Smooth muscle cell of the brain vasculature (primary cell): Measurements from ENCODE around the gene FGF14.
"Not testable (repeated sequence)": the region's sequence is repeated elsewhere in the genome, so short reads cannot be mapped to it uniquely, and the experiment has no call there.

Experiments used
- DNase-seq: peaks from one replicate; pipeline ENCODE4 v3.0.0-alpha.2; 2012; ENCODE audit warnings: low read depth, low spot score

FGF14 gene

GRCh38 chr13:102195566-102196462 is 206.0 kb downstream of the FGF14 start:
- no peak for DNase-seq

- no peak for DNase-seq
Measured at GRCh38 chr13:102192858-102193257, 209.0 kb downstream of the FGF14 start.

- no peak for DNase-seq
Measured at GRCh38 chr13:102191951-102192502, 209.8 kb downstream of the FGF14 start.

GRCh38 chr13:102190930-102191329 is 210.9 kb downstream of the FGF14 start:
- DNase-seq = no peak

DNA sequence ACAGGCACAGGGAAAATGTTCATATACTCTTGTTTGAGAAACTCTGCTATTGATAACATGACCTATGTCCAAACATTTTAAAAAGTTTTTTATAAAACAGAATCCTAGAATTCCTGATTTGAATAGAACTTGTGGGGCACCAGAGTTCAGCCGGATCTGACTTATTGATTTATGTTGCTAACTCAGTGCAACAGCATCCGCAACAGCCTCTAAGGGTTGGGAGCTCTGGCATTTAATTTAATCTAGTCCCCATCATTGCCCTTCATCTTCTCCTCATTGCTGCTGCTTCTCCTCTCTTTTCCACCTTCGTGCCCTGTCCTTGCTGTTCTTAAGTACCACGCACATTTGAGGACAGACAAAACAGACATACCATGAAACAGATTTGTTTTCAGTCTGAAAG is 214.5 kb downstream of the FGF14 start:
- no peak for DNase-seq

- no peak for DNase-seq
Measured at GRCh38 chr13:102185375-102185984, 216.4 kb downstream of the FGF14 start.

DNA sequence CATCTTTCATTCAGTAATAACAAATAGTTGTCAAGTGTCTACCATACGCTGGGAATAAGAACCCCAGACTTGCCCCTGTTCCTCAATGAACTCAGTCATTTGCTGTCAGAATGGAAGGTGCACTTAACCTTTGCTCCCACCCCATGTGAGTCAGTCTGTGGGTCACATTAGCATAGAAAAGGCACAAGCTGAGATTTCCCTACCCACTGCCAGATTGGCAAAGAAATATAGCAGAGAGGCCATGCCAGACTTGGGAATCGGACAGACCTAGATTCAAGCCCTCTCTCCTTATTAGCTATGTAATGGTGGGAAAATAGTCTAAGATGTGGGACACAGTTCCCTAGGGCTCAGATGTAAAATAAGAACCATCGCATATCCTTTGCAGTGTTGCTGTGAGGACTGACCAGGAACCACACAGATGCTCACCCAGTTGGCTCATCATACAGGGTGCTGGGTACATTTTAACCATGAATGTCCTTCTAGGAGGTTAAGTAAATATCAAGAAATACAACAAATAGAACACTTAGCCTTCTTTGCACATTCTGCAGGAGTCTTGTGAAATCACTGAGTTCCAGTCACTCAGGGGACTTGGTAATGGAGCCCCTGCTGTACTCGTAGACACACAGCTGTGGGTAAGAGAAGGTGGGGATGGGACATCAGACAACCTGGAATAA is 218.2 kb downstream of the FGF14 start:
- DNase-seq = no peak

DNA sequence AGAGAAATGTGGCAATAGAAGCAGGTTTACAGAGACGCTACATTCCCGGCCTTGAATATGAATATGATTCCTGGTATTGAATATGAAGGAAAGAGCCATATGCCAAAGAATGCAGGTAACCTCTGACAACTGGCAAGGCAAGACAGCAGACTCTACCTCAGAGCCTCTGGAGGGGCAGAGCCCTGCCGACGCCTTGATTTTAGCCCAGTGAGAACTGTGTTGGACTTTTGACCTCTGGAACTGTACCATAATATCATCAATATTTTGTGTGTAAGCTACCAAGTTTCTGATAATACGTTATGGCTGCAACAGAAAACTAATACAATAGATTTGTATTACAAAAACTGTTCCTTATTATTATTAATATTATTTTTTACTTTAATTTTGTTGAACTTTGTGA is 219.7 kb downstream of the FGF14 start:
- DNase-seq = no peak

DNA sequence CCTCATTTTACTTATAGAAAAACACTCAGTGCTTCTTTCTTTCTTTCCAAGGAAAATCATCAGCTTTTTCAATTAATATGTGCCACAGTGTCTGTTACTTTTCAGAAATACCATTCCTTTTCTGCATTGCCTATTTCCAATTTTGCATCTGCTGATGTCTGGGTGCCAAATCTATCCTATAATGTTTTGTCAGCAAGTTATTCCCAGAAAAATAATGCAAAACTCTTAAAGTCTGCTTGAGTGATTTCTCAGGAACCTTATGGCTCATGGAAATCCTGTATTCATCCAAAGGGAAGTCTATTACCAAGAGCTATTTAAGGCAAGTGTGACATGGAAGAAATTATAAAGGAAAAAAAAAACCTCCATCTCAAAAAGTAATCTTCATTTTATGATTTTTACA is 224.4 kb downstream of the FGF14 start:
- DNase-seq = no peak

DNA sequence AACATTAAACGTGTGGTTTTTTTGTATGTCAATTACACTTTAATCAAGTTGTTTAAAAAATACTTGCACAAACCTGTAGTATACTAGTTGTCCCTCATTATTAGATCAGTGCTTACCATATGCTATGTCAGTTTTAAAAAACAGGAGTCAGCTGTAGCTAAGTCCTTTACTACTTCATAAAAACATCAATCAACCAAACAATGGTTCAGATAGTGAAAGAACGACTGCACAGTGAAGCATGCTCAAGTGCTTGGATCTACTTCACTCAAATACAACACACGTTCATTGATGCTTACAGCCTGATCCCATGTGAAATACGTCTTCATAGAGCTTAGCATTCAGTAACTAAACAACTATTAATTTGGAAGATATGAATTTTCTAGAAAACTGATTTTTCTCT is 225.0 kb downstream of the FGF14 start:
- DNase-seq = no peak

- DNase-seq = no peak
Measured at GRCh38 chr13:102172406-102172805, 229.4 kb downstream of the FGF14 start.

DNA sequence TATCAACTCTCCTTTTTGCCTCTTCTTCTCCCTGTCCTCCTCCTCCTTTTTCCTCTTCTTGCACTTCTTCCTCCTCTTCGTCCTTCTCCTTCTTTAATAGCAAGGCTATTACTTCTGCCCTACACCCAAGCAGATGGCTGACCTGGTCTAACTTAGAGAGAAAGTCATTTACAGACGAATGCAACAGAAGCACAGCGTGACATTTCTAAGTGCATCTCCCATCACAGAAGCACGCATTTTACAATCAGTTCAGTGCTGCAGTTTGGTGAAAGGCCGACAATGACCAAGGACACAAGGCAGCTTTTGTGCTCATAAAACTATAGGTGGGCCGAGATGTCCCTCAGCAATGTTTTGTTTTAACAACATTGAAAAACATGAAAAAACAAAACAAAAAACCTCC is 231.5 kb downstream of the FGF14 start:
- DNase-seq = no peak

- DNase-seq = no peak
Measured at GRCh38 chr13:102169471-102170015, 232.3 kb downstream of the FGF14 start.

- no peak for DNase-seq
Measured at GRCh38 chr13:102152790-102153189, 249.1 kb downstream of the FGF14 start.

GRCh38 chr13:102147353-102147752 is 254.5 kb downstream of the FGF14 start:
- DNase-seq = no peak

- DNase-seq = no peak
Measured at GRCh38 chr13:102145750-102146149, 256.1 kb downstream of the FGF14 start.

GRCh38 chr13:102142473-102142826 is 259.4 kb downstream of the FGF14 start:
- no peak for DNase-seq

GRCh38 chr13:102141625-102142472 is 260.0 kb downstream of the FGF14 start:
- DNase-seq = no peak

DNA sequence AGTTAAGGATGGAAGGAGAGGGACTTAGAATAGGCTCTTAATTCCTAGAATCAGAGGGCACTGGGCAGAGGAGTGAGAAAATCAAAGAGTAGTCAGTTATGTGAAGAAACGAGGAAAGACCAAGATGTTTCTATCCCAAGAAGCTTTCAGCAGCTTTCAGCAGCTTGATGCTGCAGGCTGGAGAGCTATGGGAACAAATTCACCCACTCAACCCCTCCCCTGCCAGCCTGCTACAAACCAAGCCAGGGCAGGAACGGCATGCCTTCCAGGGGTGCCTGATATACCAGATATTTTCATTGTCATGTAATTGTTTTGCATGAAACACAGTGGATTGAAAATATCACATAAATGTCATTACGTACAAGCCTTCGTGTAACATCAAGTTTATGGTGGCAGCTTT is 262.2 kb downstream of the FGF14 start:
- DNase-seq = no peak

GRCh38 chr13:102138635-102139190 is 263.1 kb downstream of the FGF14 start:
- DNase-seq = no peak

DNA sequence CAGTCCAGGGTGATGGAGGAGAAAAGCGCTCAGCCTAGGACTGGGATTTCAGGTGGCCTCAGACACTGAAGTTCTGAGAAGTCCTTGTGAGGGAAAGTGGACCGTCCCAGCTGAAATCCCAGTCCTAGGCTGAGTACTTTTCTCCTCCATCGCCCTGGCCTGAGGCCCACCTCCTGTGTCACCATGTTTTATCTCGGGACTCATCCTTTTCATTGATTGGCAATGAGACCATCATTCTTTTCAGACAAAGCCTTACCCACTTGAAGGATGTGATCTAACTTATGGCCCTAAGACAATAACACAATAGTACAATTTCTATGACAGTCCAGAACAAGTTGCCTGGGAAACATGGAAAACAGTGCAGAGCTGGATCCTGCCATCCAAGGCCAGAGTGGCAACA is 263.9 kb downstream of the FGF14 start:
- not testable (repeated sequence) for DNase-seq
